ENCODE data around the gene ALPL.

GRCh38 chr1:21594501-21594900, 85.3 kb downstream of the ALPL start:
- TF ChIP-seq, protein P1, sequence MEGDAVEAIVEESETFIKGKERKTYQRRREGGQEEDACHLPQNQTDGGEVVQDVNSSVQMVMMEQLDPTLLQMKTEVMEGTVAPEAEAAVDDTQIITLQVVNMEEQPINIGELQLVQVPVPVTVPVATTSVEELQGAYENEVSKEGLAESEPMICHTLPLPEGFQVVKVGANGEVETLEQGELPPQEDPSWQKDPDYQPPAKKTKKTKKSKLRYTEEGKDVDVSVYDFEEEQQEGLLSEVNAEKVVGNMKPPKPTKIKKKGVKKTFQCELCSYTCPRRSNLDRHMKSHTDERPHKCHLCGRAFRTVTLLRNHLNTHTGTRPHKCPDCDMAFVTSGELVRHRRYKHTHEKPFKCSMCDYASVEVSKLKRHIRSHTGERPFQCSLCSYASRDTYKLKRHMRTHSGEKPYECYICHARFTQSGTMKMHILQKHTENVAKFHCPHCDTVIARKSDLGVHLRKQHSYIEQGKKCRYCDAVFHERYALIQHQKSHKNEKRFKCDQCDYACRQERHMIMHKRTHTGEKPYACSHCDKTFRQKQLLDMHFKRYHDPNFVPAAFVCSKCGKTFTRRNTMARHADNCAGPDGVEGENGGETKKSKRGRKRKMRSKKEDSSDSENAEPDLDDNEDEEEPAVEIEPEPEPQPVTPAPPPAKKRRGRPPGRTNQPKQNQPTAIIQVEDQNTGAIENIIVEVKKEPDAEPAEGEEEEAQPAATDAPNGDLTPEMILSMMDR (tag by site-specific recombination; IDR thresholded peaks at IDR 0.05) = no peak
- TF ChIP-seq ZFP37 (tag by site-specific recombination; IDR thresholded peaks at IDR 0.05) (no peak), ZNF776 (tag by site-specific recombination; IDR thresholded peaks at IDR 0.05; ENCODE audit: borderline replicate concordance) (no peak), ZNF184 (tag by site-specific recombination; IDR thresholded peaks at IDR 0.05) (no peak), ZNF747 (tag by site-specific recombination; IDR thresholded peaks at IDR 0.05) (no peak), ZFP69B (tag by site-specific recombination; IDR thresholded peaks at IDR 0.05) (no peak), ZNF391 (tag by site-specific recombination; IDR thresholded peaks at IDR 0.05; ENCODE audit: borderline replicate concordance, low read depth) (no peak), ZNF529 (tag by site-specific recombination; IDR thresholded peaks at IDR 0.05; ENCODE audit: insufficient replicate concordance) (no peak), ZNF24 (tag by site-specific recombination; IDR thresholded peaks at IDR 0.05) (no peak)
- TF ChIP-seq, protein P2, sequence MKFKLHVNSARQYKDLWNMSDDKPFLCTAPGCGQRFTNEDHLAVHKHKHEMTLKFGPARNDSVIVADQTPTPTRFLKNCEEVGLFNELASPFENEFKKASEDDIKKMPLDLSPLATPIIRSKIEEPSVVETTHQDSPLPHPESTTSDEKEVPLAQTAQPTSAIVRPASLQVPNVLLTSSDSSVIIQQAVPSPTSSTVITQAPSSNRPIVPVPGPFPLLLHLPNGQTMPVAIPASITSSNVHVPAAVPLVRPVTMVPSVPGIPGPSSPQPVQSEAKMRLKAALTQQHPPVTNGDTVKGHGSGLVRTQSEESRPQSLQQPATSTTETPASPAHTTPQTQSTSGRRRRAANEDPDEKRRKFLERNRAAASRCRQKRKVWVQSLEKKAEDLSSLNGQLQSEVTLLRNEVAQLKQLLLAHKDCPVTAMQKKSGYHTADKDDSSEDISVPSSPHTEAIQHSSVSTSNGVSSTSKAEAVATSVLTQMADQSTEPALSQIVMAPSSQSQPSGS (tag by site-specific recombination; IDR thresholded peaks at IDR 0.05; ENCODE audit: low read depth) = no peak
